Fibroblast of villous mesenchyme (primary cell): ENCODE measurements around the gene PTPRA. TPM values are rescaled to one million over a fixed set of nuclear protein-coding genes. Genes with fewer than 3 reads are reported as not detected.

Experiments used
- DNase-seq: peaks from one replicate; pipeline ENCODE4 v3.0.0-alpha.2; 2010; ENCODE audit warnings: low read depth
- H3K4me3 ChIP-seq: 2 replicates; pipeline ENCODE4 v1.5.1; 2011; ENCODE audit warnings: low read depth, mild to moderate bottlenecking, low read length
- total RNA-seq: library from RNA; depleted of rRNA; stranded (reverse); fragments of >200 nt; gene quantifications from 2 replicates; pipeline ENCODE4 v1.2.3, GENCODE V29; 2012
- TF ChIP-seq, protein P1 (sequence below): IDR thresholded peaks from 2 replicates; pipeline ENCODE4 v1.5.1; 2012; ENCODE audit warnings: low read depth, mild to moderate bottlenecking, low read length; ENCODE audit not compliant: insufficient read depth

PTPRA gene
- total RNA-seq, 1 donor, result 41.5 TPM

DNA sequence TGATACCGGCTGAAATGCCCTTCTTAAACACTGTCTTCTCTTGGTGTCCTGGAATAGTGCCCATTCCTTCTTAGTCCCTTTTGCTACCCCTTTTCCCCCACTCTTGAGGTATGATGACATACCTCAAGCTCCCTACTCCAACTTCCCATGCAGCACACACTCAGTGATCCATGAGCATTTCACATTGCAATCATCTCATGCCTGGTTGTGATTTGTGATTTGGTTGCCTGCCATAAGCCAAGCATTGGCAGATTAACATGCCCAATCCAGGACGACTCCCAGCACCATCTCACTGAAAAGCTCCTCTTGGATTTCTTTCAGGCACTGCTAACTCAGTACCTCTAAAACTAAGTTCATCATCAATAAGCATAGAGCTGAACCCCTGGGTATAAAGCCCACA lies 14.7 kb upstream of the PTPRA start:
- TF ChIP-seq, protein P1, sequence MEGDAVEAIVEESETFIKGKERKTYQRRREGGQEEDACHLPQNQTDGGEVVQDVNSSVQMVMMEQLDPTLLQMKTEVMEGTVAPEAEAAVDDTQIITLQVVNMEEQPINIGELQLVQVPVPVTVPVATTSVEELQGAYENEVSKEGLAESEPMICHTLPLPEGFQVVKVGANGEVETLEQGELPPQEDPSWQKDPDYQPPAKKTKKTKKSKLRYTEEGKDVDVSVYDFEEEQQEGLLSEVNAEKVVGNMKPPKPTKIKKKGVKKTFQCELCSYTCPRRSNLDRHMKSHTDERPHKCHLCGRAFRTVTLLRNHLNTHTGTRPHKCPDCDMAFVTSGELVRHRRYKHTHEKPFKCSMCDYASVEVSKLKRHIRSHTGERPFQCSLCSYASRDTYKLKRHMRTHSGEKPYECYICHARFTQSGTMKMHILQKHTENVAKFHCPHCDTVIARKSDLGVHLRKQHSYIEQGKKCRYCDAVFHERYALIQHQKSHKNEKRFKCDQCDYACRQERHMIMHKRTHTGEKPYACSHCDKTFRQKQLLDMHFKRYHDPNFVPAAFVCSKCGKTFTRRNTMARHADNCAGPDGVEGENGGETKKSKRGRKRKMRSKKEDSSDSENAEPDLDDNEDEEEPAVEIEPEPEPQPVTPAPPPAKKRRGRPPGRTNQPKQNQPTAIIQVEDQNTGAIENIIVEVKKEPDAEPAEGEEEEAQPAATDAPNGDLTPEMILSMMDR, result no peak
- H3K4me3 ChIP-seq, result no peak overlapping the region
- no peak for DNase-seq

DNA sequence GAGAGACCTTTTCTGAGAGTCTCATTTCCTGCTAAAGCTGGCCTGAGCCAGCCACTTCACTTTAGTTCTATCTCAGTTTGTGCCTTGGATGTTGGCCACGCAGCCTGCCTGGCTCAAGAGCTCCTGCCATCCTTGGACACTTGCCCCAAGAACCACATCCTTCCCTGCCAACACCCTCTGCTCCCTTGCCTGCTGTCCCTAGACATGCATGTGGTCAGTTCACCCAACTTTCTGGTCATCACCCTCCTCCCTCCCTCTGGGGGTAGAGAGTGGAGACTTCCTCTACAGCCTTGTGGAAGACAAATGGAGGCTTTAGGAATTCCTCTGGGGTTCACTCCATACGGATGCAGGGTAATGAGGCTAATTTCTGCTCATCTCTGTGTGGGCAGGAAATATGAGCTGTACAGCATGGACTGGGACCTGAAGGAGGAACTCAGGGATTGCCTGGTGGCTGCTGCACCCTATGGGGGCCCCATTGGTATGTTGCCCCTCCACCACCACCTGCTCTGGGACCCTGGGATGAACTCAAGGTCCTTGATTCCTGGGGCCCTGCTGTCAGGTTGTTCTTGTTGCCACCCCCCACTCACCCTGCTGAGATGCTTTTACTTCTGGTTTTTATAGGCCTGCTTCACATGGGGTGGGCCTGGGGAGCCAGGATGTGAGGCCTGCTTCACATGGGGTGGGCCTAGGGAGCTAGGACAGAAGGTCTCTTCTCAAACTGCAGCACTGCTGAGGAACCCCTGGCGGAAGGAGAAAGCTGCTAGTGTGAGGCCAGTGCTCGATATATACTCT lies 13.8 kb upstream of the PTPRA start:
- no peak overlapping the region for H3K4me3 ChIP-seq
- DNase-seq, result no peak
- TF ChIP-seq, protein P1, result no peak

DNA sequence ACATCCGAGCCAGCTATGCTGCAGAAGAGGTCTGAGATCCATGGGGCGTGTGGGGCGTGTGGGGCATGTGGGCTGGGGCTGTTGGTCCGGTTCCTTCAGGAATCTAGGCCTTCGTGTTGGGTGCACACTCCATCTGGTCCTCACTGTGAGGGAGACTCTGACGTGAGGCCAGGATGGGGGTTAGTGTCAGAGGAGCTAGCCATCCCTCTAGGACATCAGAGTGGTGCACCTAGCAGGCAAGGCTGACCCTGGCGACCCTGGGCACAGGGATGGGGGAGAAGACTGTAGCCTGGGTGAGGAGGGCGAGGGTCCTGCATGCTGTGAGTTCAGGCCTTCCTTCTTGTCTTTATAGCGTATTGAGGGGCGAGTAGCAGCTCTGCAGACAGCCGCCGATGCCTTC lies 8.7 kb upstream of the PTPRA start:
- H3K4me3 ChIP-seq, result no peak overlapping the region
- TF ChIP-seq, protein P1, result no peak
- no peak for DNase-seq

GRCh38 chr20:2865101-2865500 lies 8.2 kb upstream of the PTPRA start:
- TF ChIP-seq, protein P1, result no peak

DNA sequence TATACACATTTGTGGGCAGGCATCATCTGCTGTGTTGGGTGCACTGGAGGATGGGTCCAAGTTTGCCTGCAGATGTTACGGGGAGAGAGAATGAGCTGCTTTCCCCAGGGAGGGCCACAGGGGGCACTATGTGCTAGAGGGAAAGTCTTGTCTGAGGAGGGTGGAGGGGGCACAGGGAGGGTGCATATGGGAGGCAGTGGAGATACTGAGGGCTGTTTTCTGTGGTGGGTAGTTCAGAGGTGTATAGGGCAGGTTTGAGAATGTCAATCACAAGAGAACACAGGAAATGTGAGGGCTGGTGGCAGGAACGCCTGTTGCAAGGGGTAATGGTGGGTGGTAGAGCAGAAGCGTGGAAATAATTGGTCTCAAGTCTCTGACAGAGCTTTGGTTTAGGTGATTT lies 7.7 kb upstream of the PTPRA start:
- no peak for DNase-seq
- no peak overlapping the region for H3K4me3 ChIP-seq
- TF ChIP-seq, protein P1, result peak; percentile 26

More at GRCh38 chr20:2865101-2865500, 8.2 kb upstream of the PTPRA start:
- DNase-seq, result no peak
- no peak overlapping the region for H3K4me3 ChIP-seq

GRCh38 chr20:2866236-2866635 lies 7.0 kb upstream of the PTPRA start:
- no peak for DNase-seq

More at GRCh38 chr20:2866236-2866635, 7.0 kb upstream of the PTPRA start:
- no peak overlapping the region for H3K4me3 ChIP-seq
- TF ChIP-seq, protein P1, result no peak
